ENCODE results near the gene NR1I3. TPM values are rescaled to one million over a fixed set of nuclear protein-coding genes. Genes with fewer than 3 reads are reported as not detected.

NR1I3 gene
- total and polyA plus RNA-seq, 2 of the 13 experiments (the other 11 are each of a cell fraction or from before 2014, with no cell fraction given), result 0.62 to 0.95 TPM

GRCh38 chr1:161209790-161210409 is 28.1 kb downstream of the NR1I3 start (continued):
- TF ChIP-seq HMGXB4 (CRISPR knock-in tag; IDR thresholded peaks at IDR 0.05; ENCODE audit: borderline replicate concordance in 1 of 2, low read depth in 1 of 2) (peak; percentile 57 to 66; a peak in 2 of 4 replicates), ZFP1 (CRISPR knock-in tag; IDR thresholded peaks at IDR 0.05) (no peak), TEAD3 (CRISPR knock-in tag; optimal IDR thresholded peaks at IDR 0.05; ENCODE audit: borderline replicate concordance) (peak; percentile 58), LCORL (IDR thresholded peaks at IDR 0.05) (no peak), LCORL (CRISPR knock-in tag; IDR thresholded peaks at IDR 0.05) (peak; percentile 42; the same call in 1 of the 2 replicates), DRAP1 (CRISPR knock-in tag; IDR thresholded peaks at IDR 0.05) (0 out of 2 replicates have a peak, but pooled peaks have one; percentile 24), MIXL1 (CRISPR knock-in tag; IDR thresholded peaks at IDR 0.05) (peak; percentile 44; the same call in 1 of the 2 replicates), GABPA (IDR thresholded peaks at IDR 0.05; ENCODE audit: low read depth, low read length) (no peak), GABPA (CRISPR knock-in tag; IDR thresholded peaks at IDR 0.05; ENCODE audit: low read depth) (peak; percentile 61; the same call in 1 of the 2 replicates), TFE3 (CRISPR knock-in tag; IDR thresholded peaks at IDR 0.05) (peak; percentile 46; the same call in 1 of the 2 replicates), ZNF281 (CRISPR knock-in tag; IDR thresholded peaks at IDR 0.05; ENCODE audit: borderline replicate concordance) (peak; percentile 94), CHD2 (IDR thresholded peaks at IDR 0.05; ENCODE audit: low read depth, low read length) (peak; percentile 49; the same call in 1 of the 2 replicates), KAT8 (CRISPR knock-in tag; IDR thresholded peaks at IDR 0.05) (peak; percentile 64), SOX5 (CRISPR knock-in tag; IDR thresholded peaks at IDR 0.05; ENCODE audit: borderline replicate concordance) (peak; percentile 31; the same call in 1 of the 2 replicates), ZNF414 (CRISPR knock-in tag; IDR thresholded peaks at IDR 0.05) (0 out of 2 replicates have a peak, but pooled peaks have one; percentile 25), ZNF496 (CRISPR knock-in tag; IDR thresholded peaks at IDR 0.05; ENCODE audit: insufficient replicate concordance) (no peak), ZNF550 (CRISPR knock-in tag; IDR thresholded peaks at IDR 0.05; ENCODE audit: borderline replicate concordance) (no peak), ZNF354B (CRISPR knock-in tag; IDR thresholded peaks at IDR 0.05) (no peak), ZNF691 (CRISPR knock-in tag; IDR thresholded peaks at IDR 0.05; ENCODE audit: borderline replicate concordance, low read depth) (peak; percentile 75; the same call in 1 of the 2 replicates), ZFX (CRISPR knock-in tag; IDR thresholded peaks at IDR 0.05; ENCODE audit: low read depth) (peak; percentile 42; the same call in 1 of the 2 replicates)
